HG02642 (cell line): ENCODE measurements around the gene ALG12.
"Not testable (repeated sequence)": the region's sequence is repeated elsewhere in the genome, so short reads cannot be mapped to it uniquely, and the experiment has no call there.

Source experiments
- ATAC-seq: cut with Tn5 transposase; IDR thresholded peaks from one replicate; pipeline ENCODE4 v1.9.1; 2021; ENCODE audit warnings: mild to moderate bottlenecking; ENCODE audit not compliant: unreplicated experiment, poor library complexity

Gene ALG12

GRCh38 chr22:49947296-49947622 lies 29.0 kb upstream of the ALG12 start:
- no peak for ATAC-seq

DNA sequence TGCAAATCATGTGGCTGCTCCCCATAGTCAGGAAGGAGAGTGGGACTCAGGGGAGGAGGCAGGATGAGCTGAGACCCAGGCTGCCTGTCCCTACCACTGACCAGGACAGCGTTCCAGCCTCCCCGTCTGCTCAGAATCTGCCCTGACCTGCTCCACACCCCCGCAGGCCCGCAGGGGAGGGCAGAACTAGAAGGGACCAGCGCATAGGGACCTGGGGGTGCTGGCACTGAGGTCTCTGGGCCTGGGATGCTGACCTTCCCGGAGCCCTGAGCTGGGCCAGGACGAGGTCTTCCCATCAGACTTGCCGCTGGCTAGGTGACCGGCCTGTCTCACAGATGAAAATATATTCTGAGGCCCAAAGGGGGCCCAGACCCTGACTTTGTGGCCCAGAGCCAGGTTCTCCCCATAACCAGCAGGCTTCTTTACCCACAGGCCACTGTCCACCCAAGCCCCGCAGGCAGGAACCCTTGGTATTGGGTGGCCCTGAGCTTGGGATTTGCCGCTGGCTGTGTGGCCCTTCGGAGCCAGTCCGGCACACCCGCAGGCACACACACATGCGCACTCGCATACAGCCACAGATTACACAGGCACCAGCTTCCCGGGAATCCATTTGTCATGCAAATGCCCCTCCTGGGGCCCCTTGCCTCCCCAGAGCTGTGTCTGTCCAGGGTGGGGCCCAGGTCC lies 28.5 kb upstream of the ALG12 start:
- ATAC-seq, result no peak

DNA sequence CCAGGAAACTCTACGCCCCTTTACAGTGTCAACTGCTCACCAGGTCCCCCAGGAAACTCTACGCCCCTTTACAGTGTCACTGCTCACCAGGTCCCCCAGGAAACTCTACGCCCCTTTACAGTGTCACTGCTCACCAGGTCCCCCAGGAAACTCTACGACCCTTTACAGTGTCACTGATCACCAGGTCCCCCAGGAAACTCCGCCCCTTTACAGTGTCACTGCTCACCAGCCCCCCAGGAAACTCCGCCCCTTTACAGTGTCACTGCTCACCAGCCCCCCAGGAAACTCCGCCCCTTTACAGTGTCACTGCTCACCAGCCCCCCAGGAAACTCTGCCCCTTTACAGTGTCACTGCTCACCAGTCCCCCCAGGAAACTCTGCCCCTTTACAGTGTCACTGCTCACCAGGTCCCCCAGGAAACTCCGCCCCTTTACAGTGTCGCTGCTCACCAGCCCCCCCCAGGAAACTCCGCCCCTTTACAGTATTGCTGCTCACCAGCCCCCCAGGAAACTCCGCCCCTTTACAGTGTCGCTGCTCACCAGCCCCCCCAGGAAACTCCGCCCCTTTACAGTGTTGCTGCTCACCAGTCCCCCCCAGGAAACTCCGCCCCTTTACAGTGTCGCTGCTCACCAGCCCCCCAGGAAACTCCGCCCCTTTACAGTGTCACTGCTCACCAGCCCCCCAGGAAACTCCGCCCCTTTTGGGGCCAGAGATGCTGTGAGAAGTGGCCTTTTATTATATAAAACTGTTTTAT lies 27.0 kb upstream of the ALG12 start:
- not testable (repeated sequence) for ATAC-seq

- ATAC-seq, result no peak
Measured at GRCh38 chr22:49944399-49944891, 26.2 kb upstream of the ALG12 start.

- no peak for ATAC-seq
Measured at GRCh38 chr22:49943771-49944398, 25.6 kb upstream of the ALG12 start.

DNA sequence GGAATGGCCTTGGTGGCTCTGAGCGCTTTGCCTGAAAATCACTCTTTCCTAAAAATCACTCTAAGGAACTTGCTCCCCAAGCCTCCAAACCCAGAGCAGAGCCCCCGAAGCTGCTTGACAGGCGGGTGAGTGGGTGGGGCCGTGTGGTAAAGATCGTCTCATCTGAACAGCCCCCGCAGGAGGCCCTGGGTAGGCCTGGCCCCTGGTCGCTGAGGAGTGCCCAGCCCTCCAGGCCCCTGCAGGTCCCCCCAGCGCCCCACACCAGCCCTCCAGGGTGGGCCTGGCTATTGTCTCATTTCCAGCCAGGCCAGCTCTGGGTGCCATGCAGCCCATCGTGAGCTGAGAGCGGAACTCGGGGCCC lies 25.1 kb upstream of the ALG12 start:
- ATAC-seq, result no peak

DNA sequence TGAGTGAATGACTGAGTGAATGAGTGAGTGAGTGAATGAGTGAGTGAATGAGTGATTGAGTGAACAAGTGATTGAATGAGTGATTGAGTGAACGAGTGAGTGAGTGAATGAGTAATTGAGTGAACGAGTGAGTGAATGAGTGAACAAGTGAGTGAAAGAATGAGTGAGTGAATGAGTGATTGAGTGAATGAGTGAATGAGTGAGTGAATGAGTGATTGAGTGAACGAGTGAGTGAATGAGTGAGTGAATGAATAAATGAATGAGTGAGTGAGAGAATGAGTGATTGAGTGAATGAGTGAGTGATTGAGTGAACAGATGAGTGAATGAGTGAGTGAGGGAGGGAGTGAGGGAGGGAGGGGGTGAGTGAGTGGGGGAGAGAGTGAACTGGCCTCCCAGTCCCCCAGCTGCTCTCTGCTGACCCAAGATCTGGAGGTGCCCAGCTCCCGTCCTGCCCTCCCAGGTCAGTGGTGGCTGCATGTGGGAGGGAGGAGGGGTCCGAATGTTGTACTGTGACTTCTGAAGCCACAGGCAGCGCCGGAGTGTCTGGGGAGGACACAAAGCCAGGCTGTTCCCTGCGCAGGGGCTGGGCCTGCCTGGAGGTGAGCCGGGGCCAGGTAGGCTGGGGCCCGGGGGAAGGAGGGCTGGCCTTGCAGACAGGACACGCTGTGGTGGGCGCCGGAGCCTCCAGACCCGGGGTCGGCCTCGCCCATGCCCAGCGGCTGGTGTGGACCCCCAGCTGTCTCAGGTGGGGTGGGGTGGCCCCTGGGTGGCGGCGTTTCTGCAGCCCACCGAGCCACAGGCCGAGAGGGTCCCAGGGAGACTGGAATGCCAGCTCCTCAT lies 24.5 kb upstream of the ALG12 start:
- ATAC-seq, result no peak

- no peak for ATAC-seq
Measured at GRCh38 chr22:49941507-49942316, 23.5 kb upstream of the ALG12 start.

- ATAC-seq, result no peak
Measured at GRCh38 chr22:49938565-49939136, 20.4 kb upstream of the ALG12 start.

DNA sequence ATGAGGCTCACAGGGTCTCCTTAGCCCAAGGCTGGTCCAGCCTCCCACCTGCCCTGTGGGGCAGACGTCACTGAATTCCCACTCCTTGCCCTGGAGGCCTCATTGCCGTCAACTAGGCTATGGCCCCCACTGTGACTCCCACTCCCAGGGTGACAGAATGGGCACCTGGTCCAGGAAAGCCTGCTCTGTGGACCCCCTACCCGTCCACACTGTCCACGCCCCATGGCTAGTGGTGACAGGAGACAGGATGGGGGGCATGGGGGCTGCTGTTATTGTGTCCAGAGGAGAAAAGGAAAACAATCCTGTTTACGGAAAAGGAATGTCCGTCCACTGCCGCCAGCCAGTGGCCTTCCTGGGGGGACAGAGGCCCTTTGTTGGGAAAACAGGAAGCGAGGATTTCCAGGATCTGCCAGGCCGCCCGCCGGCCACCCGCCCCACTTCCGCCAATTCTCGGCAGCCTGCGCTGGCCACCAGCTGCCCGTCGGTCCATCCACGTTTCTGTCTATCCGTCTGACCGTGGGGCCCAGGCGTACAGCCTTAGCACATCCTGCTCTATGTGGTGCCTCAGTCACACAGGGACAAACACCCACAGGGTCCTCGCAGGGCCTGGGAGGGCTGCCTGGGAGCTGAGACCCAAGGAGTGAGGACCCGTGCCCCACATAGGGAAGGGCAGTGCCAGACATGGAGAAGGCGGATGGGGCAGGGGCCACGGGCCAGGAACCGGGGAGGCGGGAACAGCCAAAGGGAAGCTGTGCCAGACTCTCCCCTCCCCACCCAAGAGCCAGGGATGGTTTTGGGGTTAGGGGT lies 19.7 kb upstream of the ALG12 start:
- ATAC-seq, result no peak

GRCh38 chr22:49936973-49937757 lies 18.9 kb upstream of the ALG12 start:
- no peak for ATAC-seq

DNA sequence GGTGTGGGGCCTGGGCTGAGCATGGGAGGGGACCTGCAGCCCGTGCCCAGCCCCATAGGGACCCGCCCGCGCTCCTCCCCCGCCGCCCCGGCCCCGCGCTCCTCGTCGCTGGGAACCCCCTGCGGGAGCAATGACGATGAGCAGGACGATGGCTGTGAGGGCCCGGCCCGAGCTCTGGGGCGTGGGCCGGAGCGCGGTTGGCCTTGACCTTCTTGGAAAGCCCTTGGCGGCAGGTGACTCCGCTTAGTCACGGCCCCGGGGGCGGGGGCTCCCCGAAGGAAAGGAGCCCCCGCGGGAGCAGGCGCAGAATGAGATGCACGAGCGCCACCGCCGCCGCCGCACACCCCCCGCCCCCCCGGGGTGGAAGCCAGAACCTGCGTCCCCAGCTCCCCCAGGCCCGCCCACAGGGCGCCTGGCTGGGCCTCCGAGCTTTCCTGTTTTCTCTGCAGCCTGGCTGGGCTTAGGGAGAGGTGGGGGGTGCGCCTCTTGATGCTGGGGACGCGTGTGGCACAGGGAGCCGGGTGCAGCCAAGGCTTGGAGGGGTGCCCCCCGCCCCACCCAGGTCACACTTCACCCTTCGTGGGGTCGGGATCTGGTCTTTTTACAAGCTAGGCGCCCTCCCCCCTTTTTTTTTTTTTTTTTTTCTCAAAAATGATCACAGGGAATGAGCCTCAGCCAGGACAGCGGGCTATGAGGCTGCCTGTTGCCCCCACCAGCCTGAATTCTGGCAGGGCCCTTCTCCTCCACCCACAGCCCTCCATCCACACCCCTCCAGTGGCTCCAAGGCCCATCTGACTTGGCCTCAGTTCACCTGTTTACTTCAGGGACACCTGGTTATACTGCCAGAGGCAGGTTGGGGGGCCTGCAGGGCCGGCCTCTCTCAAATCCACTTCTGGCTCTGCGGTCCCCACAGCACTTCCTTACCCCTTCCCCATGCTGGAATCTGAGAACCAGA lies 18.1 kb upstream of the ALG12 start:
- peak; percentile 69 for ATAC-seq

- no peak for ATAC-seq
Measured at GRCh38 chr22:49935561-49935960, 17.3 kb upstream of the ALG12 start.

GRCh38 chr22:49934891-49935557 lies 16.8 kb upstream of the ALG12 start:
- no peak for ATAC-seq

GRCh38 chr22:49934160-49934890 lies 16.1 kb upstream of the ALG12 start:
- no peak for ATAC-seq
